ENCODE results near the gene ATOH8. TPM values are rescaled to one million over a fixed set of nuclear protein-coding genes. Genes with fewer than 3 reads are reported as not detected.

The ATOH8 gene
- total and polyA plus RNA-seq, 10 of the 15 experiments (the other 5 are each of a cell fraction or from before 2014, with no cell fraction given) = 0.03 to 0.60 TPM; not detected in 8

DNA sequence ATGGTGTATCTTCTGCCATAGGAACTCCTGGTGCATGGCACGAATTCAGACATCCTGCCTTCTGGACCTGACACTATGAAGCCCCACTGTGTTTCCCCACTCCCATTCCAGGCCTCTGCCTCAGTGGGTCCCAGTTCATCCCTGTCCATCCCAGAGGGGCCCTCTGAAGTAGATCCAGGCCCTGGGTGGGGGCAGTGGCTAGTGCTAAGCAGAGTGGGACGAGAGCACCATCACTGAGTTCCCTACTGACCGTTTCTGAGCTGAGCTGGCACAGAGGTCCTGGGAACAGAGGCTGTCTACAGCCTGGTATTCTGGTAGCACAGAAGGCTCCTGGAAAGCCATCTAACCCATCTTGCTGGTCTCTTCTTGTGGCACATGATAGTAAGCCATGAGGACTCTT is 54.0 kb downstream of the ATOH8 start (continued):
- TF ChIP-seq HDAC2 (IDR thresholded peaks at IDR 0.05) (no peak), ZBED1 (IDR thresholded peaks at IDR 0.05; ENCODE audit: borderline replicate concordance) (no peak), GABPA (IDR thresholded peaks at IDR 0.05; ENCODE audit: low read depth) (no peak), STAT3 (IDR thresholded peaks at IDR 0.05; ENCODE audit: low read depth, low read length) (no peak), ZNF384 (IDR thresholded peaks at IDR 0.05; ENCODE audit: borderline replicate concordance, low read depth, low read length) (no peak), CHD1 (IDR thresholded peaks at IDR 0.05; ENCODE audit: low read depth, low read length) (no peak), FOXK2 (IDR thresholded peaks at IDR 0.05) (no peak), TAF1 (IDR thresholded peaks at IDR 0.05; ENCODE audit: borderline replicate concordance, low read depth, low read length) (no peak), NFYA (IDR thresholded peaks at IDR 0.05; ENCODE audit: borderline replicate concordance, low read depth, low read length) (no peak), GATAD2B (conservative IDR thresholded peaks at IDR 0.05; ENCODE audit: low read depth) (no peak), RAD51 (IDR thresholded peaks at IDR 0.05) (no peak)
- TF ChIP-seq, protein P1, sequence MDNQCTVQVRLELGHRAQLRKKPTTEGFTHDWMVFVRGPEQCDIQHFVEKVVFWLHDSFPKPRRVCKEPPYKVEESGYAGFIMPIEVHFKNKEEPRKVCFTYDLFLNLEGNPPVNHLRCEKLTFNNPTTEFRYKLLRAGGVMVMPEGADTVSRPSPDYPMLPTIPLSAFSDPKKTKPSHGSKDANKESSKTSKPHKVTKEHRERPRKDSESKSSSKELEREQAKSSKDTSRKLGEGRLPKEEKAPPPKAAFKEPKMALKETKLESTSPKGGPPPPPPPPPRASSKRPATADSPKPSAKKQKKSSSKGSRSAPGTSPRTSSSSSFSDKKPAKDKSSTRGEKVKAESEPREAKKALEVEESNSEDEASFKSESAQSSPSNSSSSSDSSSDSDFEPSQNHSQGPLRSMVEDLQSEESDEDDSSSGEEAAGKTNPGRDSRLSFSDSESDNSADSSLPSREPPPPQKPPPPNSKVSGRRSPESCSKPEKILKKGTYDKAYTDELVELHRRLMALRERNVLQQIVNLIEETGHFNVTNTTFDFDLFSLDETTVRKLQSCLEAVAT (IDR thresholded peaks at IDR 0.05) = no peak
